Measurements from ENCODE around the gene C2orf42.

The C2orf42 gene

DNA sequence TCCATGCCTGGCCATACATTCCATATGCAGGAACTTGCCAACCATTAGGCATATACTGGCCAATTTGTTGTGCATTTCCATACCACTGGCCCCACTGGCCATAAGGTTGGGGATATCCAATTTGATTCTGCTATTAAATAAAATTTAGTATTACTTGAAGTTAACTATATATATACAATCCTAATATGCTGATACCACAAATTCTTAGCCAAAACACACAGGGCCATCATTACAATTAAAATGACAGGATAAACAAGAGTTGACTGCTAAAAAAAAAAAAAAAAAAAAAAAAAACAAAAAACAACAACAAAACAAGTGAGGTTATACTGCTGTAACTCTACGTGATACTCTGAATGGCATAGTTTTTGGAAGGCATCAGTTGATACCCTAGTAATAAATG lies 23.5 kb upstream of the C2orf42 start:
- Mint-ChIP-seq H3K9me3 (no peaks in the 10 kb centered on the region), H3K4me3 (no peak overlapping the region), H3K36me3 (ENCODE audit: low read depth) (peaks cover 67% of the 10 kb centered on the region), H3K27ac (no peak overlapping the region), H3K27me3 (ENCODE audit: low read depth) (no peaks in the 10 kb centered on the region), H3K4me1 (no peaks in the 10 kb centered on the region)
- TF ChIP-seq, protein P1, sequence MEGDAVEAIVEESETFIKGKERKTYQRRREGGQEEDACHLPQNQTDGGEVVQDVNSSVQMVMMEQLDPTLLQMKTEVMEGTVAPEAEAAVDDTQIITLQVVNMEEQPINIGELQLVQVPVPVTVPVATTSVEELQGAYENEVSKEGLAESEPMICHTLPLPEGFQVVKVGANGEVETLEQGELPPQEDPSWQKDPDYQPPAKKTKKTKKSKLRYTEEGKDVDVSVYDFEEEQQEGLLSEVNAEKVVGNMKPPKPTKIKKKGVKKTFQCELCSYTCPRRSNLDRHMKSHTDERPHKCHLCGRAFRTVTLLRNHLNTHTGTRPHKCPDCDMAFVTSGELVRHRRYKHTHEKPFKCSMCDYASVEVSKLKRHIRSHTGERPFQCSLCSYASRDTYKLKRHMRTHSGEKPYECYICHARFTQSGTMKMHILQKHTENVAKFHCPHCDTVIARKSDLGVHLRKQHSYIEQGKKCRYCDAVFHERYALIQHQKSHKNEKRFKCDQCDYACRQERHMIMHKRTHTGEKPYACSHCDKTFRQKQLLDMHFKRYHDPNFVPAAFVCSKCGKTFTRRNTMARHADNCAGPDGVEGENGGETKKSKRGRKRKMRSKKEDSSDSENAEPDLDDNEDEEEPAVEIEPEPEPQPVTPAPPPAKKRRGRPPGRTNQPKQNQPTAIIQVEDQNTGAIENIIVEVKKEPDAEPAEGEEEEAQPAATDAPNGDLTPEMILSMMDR (IDR thresholded peaks at IDR 0.05; ENCODE audit: unreplicated experiment in 3 of 3) = no peak

DNA sequence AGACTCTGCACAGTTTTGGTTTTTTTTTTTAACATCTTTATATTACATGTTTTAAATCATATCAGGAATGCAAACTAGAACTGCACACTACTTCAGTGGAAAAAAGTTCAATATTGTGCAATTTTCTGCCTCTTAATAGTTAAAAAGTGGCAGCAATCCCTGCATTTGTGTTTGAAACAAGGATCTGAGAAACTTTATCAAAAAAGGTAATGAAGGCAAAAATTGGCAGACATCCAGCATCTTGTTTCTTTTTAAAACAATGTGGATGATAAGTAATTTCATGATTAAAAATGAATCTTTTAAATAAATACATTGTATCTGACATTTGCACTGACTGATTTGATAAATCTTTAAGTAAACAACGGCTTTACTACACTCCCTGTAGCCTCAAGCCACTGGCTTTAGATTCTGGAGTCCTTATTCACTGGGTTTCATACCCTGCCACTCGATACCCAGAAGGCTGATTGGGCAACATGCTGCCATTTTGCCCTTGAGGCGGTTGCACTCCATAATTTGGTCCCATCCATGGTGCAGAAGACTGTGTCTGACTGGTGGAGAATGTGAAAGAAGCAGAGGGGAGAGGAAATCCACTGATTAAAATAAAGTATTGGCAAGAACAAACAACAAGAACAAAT lies 21.6 kb upstream of the C2orf42 start:
- Mint-ChIP-seq H3K4me3 (no peak overlapping the region), H3K4me1 (no peaks in the 10 kb centered on the region), H3K9me3 (no peaks in the 10 kb centered on the region), H3K27me3 (ENCODE audit: low read depth) (no peaks in the 10 kb centered on the region), H3K27ac (no peak overlapping the region), H3K36me3 (ENCODE audit: low read depth) (peaks cover 50% of the 10 kb centered on the region)
- TF ChIP-seq, protein P1 (IDR thresholded peaks at IDR 0.05; ENCODE audit: unreplicated experiment in 3 of 3) = no peak

DNA sequence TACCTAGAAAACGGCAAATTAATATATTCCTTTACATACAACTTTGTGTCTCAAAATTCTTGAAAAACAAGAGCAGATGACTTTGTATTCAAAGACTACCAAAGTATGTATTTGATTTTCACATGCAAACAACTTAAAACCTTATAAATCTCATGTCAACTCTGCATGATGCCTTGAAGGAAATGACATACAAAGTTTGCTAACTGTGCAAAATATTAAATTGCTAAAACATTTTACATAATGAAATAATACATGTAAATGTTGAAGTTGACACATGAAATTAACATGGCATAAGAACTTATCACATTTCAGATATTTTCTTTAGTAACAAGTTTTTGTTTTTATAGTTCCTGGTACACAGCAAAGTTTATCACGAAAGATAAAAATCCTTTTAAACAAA lies 20.8 kb upstream of the C2orf42 start:
- Mint-ChIP-seq H3K36me3 (ENCODE audit: low read depth) (peaks cover 44% of the 10 kb centered on the region), H3K9me3 (no peaks in the 10 kb centered on the region), H3K4me3 (no peak overlapping the region), H3K27ac (no peak overlapping the region), H3K27me3 (ENCODE audit: low read depth) (no peaks in the 10 kb centered on the region), H3K4me1 (no peaks in the 10 kb centered on the region)
- TF ChIP-seq, protein P1 (IDR thresholded peaks at IDR 0.05; ENCODE audit: unreplicated experiment in 3 of 3) = no peak

DNA sequence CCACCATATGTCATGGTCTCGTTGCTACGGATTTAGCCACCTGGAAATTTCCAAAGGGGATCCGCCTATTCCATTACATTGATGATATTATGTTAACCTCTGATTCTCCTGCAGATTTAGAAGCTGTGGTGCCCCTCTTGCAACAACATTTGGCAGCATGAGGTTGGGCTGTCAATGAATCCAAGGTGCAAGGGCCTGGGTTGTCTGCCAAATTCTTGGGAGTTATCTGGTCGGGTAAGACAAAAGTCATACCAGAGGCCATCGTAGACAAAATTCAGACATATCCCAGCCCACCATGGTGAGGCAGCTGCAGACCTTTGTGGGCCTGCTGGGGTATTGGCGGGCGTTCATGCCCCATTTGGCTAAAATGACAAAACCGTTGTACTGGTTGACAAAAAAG lies 13.6 kb upstream of the C2orf42 start:
- no peaks in the 10 kb centered on the region for H3K27me3 Mint-ChIP-seq (ENCODE audit: low read depth)
- no peak overlapping the region for H3K27ac Mint-ChIP-seq
- no peak overlapping the region for H3K4me3 Mint-ChIP-seq
- H3K4me1 Mint-ChIP-seq = no peaks in the 10 kb centered on the region
- H3K9me3 Mint-ChIP-seq = no peaks in the 10 kb centered on the region
- no peaks in the 10 kb centered on the region for H3K36me3 Mint-ChIP-seq (ENCODE audit: low read depth)
- TF ChIP-seq, protein P1 (IDR thresholded peaks at IDR 0.05; ENCODE audit: unreplicated experiment in 3 of 3) = no peak

DNA sequence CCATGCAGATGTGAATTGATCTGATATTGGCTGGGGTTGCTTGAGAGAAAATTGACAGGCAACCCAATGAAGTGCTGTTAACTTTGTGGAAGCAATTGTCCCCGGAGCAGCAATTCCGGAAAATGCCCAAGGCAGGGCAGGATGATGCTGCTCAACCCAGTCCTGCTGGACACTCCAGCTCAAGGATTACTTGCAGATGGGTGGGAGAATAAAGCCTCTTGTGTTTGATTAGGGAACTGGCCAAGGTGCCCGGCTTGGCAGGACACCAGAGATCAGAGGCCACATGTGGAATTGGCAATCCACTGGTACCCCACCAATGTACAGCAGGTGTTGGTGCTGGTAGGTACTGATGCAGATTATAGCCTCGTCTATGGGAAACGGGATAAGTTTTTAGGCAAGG lies 12.3 kb upstream of the C2orf42 start:
- H3K27ac Mint-ChIP-seq = no peak overlapping the region
- H3K4me3 Mint-ChIP-seq = no peak overlapping the region
- H3K27me3 Mint-ChIP-seq (ENCODE audit: low read depth) = no peaks in the 10 kb centered on the region
- H3K36me3 Mint-ChIP-seq (ENCODE audit: low read depth) = no peaks in the 10 kb centered on the region
- H3K9me3 Mint-ChIP-seq = no peaks in the 10 kb centered on the region
- no peaks in the 10 kb centered on the region for H3K4me1 Mint-ChIP-seq
- TF ChIP-seq, protein P1 (IDR thresholded peaks at IDR 0.05; ENCODE audit: unreplicated experiment in 3 of 3) = no peak

DNA sequence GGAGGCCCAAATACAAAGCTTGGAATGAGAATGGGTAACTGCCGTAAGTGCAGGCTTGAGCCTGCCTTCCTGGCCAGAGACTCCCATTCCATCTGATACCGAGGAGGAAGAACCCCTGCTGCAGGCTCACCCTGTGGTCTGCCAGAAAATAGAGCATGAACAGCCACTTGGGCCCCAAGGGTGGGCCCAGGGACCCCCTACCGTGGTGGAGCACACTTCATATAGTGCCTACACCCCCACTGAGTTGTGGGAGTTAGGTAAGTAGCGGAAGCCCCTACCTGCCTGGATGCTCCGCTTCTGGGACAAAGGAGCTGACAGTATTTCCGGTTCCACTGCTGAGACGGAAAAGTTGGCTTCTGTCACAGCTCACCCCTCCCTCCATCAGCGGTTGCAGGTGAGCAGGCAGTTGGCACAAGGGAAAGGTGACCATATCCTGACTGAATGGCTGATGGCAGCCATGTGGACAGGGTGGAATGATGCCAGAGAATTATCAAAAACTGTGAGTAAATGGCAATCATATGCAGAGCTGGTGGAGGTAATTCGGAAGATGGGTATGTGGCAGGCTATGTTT lies 11.5 kb upstream of the C2orf42 start:
- Mint-ChIP-seq H3K4me3 (no peak overlapping the region), H3K27me3 (ENCODE audit: low read depth) (no peaks in the 10 kb centered on the region), H3K9me3 (no peaks in the 10 kb centered on the region), H3K36me3 (ENCODE audit: low read depth) (no peaks in the 10 kb centered on the region), H3K27ac (no peak overlapping the region), H3K4me1 (no peaks in the 10 kb centered on the region)
- TF ChIP-seq, protein P1 (IDR thresholded peaks at IDR 0.05; ENCODE audit: unreplicated experiment in 3 of 3) = no peak
